OCI-LY7 (cell line): ENCODE measurements around the gene ADAT1. TPM values are rescaled to one million over a fixed set of nuclear protein-coding genes. Genes with fewer than 3 reads are reported as not detected.
A peak's percentile ranks its signal among the peaks of the same experiment; 100 is the strongest.

Source experiments
- BruUV-seq: library from RNA; stranded (reverse); fragments of 400-500 nt; replicated peaks from 2 replicates; lab custom pipeline; 2021; lab: Mats Ljungman, UMichigan
- CTCF ChIA-PET: fragments of 300-600 bp; sonication (Branson Sonifier 250); formaldehyde crosslinking; loops from one replicate; lab custom pipeline; 2022; ENCODE audit warnings: antibody characterized with exemption; ENCODE audit not compliant: unreplicated experiment; lab: Charles Lee
- POLR2A ChIA-PET: fragments of 300-600 bp; sonication (Branson Sonifier 250); formaldehyde crosslinking; loops from one replicate; lab custom pipeline; 2022; ENCODE audit warnings: antibody characterized with exemption; lab: Charles Lee
- DNase-seq: peaks from one replicate; pipeline ENCODE4 v3.0.0-alpha.2; 2015; ENCODE audit warnings: low spot score
- H2AFZ ChIP-seq: fragments of 200-600 bp; sonication (generic), shearing (Covaris generic); 2 replicates; pipeline ENCODE4 v1.6.1; 2014; ENCODE audit warnings: mild to moderate bottlenecking, antibody characterized with exemption, low read length, moderate library complexity
- H3K27ac ChIP-seq: fragments of 200-600 bp; sonication (generic); 2 replicates; pipeline ENCODE4 v1.5.1; 2014; ENCODE audit warnings: mixed run types, low read depth, mild to moderate bottlenecking, moderate library complexity, low read length, inconsistent platforms; ENCODE audit not compliant: poor library complexity, severe bottlenecking
- H3K36me3 ChIP-seq: fragments of 200-600 bp; sonication (generic); 2 replicates; pipeline ENCODE4 v1.6.1; 2014; ENCODE audit warnings: mild to moderate bottlenecking, antibody characterized with exemption, low read length, moderate library complexity, mixed read lengths; ENCODE audit not compliant: insufficient read depth
- H3K4me1 ChIP-seq: fragments of 200-600 bp; sonication (generic); 2 replicates; pipeline ENCODE4 v1.5.1; 2014; ENCODE audit warnings: mild to moderate bottlenecking, low read length; ENCODE audit not compliant: insufficient read depth, poor library complexity, severe bottlenecking
- H3K4me2 ChIP-seq: fragments of 200-600 bp; sonication (generic); 2 replicates; pipeline ENCODE4 v1.6.1; 2014; ENCODE audit warnings: mild to moderate bottlenecking, low read length
- H3K4me3 ChIP-seq: fragments of 200-600 bp; sonication (generic); 2 replicates; pipeline ENCODE4 v1.5.1; 2014; ENCODE audit warnings: mild to moderate bottlenecking, low read depth, low read length; ENCODE audit not compliant: poor library complexity, severe bottlenecking
- H3K79me2 ChIP-seq: fragments of 200-600 bp; sonication (generic); 2 replicates; pipeline ENCODE4 v1.6.1; 2016; ENCODE audit warnings: low read depth, mild to moderate bottlenecking, low read length, moderate library complexity, mixed read lengths; ENCODE audit not compliant: insufficient read depth
- H3K9me2 ChIP-seq: fragments of 200-600 bp; sonication (generic); 2 replicates; pipeline ENCODE4 v1.6.1; 2016; ENCODE audit warnings: mild to moderate bottlenecking, low read length, mixed read lengths; ENCODE audit not compliant: insufficient read depth
- H3K9me3 ChIP-seq: fragments of 200-600 bp; sonication (generic); 2 replicates; pipeline ENCODE4 v1.6.1; 2014; ENCODE audit warnings: mild to moderate bottlenecking, mixed run types, low read length, mixed read lengths
- H4K20me1 ChIP-seq: fragments of 200-600 bp; sonication (generic); 2 replicates; pipeline ENCODE4 v1.6.1; 2014; ENCODE audit warnings: mild to moderate bottlenecking, antibody characterized with exemption, low read length, moderate library complexity, mixed read lengths; ENCODE audit not compliant: insufficient read depth
- EZH2phosphoT487 ChIP-seq: fragments of 200-600 bp; sonication (generic); IDR thresholded peaks from 2 replicates; pipeline ENCODE4 v1.6.1; 2018; ENCODE audit warnings: low read depth, borderline replicate concordance, mild to moderate bottlenecking, mixed run types, antibody characterized with exemption, low read length, moderate library complexity, mixed read lengths
- intact Hi-C: fragments of 100-400 bp; cut with micrococcal nuclease; formaldehyde crosslinking; loops from one replicate; pipeline ENCODE4 v1.10.0; 2022; ENCODE audit not compliant: unreplicated experiment
- total RNA-seq, 2 experiments: library from RNA; depleted of rRNA in 1 of 2; stranded (reverse); fragments of >200 nt in 1 of 2; shearing (Covaris generic) in 1 of 2; gene quantifications; 2 replicates each; pipeline ENCODE4 v1.2.3, GENCODE V29; 2014 to 2022
- TF ChIP-seq, protein P1 (sequence below): fragments of 200-600 bp; sonication (generic); conservative IDR thresholded peaks from 2 replicates; pipeline ENCODE4 v1.5.1; 2014; ENCODE audit warnings: mild to moderate bottlenecking, antibody characterized with exemption, low read length, moderate library complexity, mixed read lengths

The ADAT1 gene
- total RNA-seq, 2 experiments from 2014 or later = 53.4 to 91.7 TPM

GRCh38 chr16:75653922-75654321, 30.8 kb upstream of the ADAT1 start:
- peak overlapping the region; percentile 11 for H3K27ac ChIP-seq
- CTCF ChIA-PET = no interaction called here
- POLR2A ChIA-PET = interaction anchor here (0.6 to 0.7 kb wide), 5 partner anchors 21 to 1356 kb away, joined by 3 to 6 read pairs (median 4); no protein-coding TSS in a partner anchor

DNA sequence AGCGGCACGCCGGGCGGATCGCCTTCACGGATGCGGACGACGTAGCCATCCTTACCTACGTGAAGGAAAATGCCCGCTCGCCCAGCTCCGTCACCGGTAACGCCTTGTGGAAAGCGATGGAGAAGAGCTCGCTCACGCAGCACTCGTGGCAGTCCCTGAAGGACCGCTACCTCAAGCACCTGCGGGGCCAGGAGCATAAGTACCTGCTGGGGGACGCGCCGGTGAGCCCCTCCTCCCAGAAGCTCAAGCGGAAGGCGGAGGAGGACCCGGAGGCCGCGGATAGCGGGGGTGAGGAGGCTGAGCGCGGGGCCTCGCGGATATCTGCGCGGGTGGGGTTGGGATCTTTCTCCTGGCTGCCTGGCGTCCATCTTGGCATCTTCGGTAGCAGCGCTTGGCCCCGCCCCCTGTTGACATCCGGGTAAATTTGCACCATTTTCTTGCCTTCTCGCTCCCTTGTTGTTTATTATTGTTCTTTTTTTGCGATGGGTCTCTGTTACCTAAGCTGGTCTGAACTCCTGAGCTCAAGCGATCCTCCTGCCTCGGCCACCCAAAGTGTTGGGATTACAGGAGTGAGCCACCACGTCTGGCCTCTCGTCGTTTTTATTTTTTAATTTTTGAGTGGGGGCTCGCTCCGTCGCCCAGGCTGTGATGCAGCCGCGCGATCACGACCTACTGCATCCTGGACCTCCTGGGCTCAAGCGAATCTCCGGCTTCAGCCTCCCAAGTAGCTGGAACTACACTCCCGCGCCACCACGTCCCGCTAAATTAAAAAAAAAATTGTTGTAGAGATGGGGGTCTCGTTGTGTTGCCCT, 25.4 kb upstream of the ADAT1 start:
- no TSS peak for BruUV-seq
- Histone ChIP-seq H3K36me3 (peaks cover 47% of the 10 kb centered on the region), H3K27ac (peak overlapping the region; percentile 82), H3K4me1 (peaks cover 65% of the 10 kb centered on the region), H3K79me2 (peaks cover 96% of the 10 kb centered on the region), H3K4me3 (peak overlapping the region; percentile 88), H4K20me1 (peaks cover 52% of the 10 kb centered on the region), H2AFZ (peak overlapping the region; percentile 39; the same call in 1 of the 2 replicates), H3K4me2 (peak overlapping the region; percentile 87), H3K9me2 (no peaks in the 10 kb centered on the region), H3K9me3 (no peaks in the 10 kb centered on the region)
- TF ChIP-seq EZH2phosphoT487 = no peak
- TF ChIP-seq, protein P1, sequence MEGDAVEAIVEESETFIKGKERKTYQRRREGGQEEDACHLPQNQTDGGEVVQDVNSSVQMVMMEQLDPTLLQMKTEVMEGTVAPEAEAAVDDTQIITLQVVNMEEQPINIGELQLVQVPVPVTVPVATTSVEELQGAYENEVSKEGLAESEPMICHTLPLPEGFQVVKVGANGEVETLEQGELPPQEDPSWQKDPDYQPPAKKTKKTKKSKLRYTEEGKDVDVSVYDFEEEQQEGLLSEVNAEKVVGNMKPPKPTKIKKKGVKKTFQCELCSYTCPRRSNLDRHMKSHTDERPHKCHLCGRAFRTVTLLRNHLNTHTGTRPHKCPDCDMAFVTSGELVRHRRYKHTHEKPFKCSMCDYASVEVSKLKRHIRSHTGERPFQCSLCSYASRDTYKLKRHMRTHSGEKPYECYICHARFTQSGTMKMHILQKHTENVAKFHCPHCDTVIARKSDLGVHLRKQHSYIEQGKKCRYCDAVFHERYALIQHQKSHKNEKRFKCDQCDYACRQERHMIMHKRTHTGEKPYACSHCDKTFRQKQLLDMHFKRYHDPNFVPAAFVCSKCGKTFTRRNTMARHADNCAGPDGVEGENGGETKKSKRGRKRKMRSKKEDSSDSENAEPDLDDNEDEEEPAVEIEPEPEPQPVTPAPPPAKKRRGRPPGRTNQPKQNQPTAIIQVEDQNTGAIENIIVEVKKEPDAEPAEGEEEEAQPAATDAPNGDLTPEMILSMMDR = no peak
- ChIA-PET POLR2A (interaction anchor here (0.5 to 3.2 kb wide), 15 partner anchors 8 to 447 kb away, joined by 3 to 21 read pairs (median 4); partner anchors contain the start of genes ADAT1 and GABARAPL2), CTCF (interaction anchor here (1.2 kb wide), 1 partner anchor 84 kb away, joined by 6 read pairs; no protein-coding TSS in a partner anchor)
- intact Hi-C loops = loop anchor here (2.0 to 5.0 kb wide), 2 partner anchors 92 to 186 kb away; partner anchors contain the start of genes TMEM170A and TMEM231
- DNase-seq = peak; percentile 82

More at GRCh38 chr16:75653922-75654321, 30.8 kb upstream of the ADAT1 start:
- no TSS peak for BruUV-seq
- H2AFZ ChIP-seq = no peak overlapping the region
- TF ChIP-seq, protein P1 = no peak
- no peak for TF ChIP-seq EZH2phosphoT487
- peaks cover 44% of the 10 kb centered on the region for H3K4me1 ChIP-seq
- peak overlapping the region; percentile 87 for H3K4me2 ChIP-seq
- peak overlapping the region; percentile 16 for H3K4me3 ChIP-seq
- H3K9me2 ChIP-seq = no peaks in the 10 kb centered on the region
- intact Hi-C loops = no loop called here
- peaks cover 75% of the 10 kb centered on the region for H3K36me3 ChIP-seq
- peaks cover 35% of the 10 kb centered on the region for H4K20me1 ChIP-seq
- no peaks in the 10 kb centered on the region for H3K9me3 ChIP-seq
- peak; percentile 16 for DNase-seq
- peaks cover 55% of the 10 kb centered on the region for H3K79me2 ChIP-seq
